Nucleus accumbens (tissue), 56 donors: Measurements from ENCODE around the gene DCHS2.

Source experiments
- DNase-seq, 56 donors: peaks; one replicate each; lab custom pipeline; 2025; lab: John Stamatoyannopoulos, UW

DCHS2 gene

GRCh38 chr4:154407443-154407842 lies 84.2 kb downstream of the DCHS2 start:
- no peak for DNase-seq

- DNase-seq: no peak
These were observed 85.4 kb downstream of the DCHS2 start for GRCh38 chr4:154406018-154406795.

GRCh38 chr4:154399259-154399974 lies 92.2 kb downstream of the DCHS2 start:
- peak in 3 of 56 donors; percentile 4 to 11 (median 7) for DNase-seq

GRCh38 chr4:154390324-154390723 lies 101.3 kb downstream of the DCHS2 start:
- DNase-seq: peak in 12 of 56 donors; percentile 3 to 54 (median 18)

GRCh38 chr4:154389148-154389547 lies 102.5 kb downstream of the DCHS2 start:
- DNase-seq: no peak

- DNase-seq: no peak
These were observed 107.6 kb downstream of the DCHS2 start for GRCh38 chr4:154384012-154384411.

- DNase-seq: no peak
These were observed 115.1 kb downstream of the DCHS2 start for GRCh38 chr4:154376486-154376885.

GRCh38 chr4:154368060-154368459 lies 123.5 kb downstream of the DCHS2 start:
- DNase-seq: no peak

- no peak for DNase-seq
These were observed 123.9 kb downstream of the DCHS2 start for GRCh38 chr4:154367659-154368058.

- no peak for DNase-seq
These were observed 124.6 kb downstream of the DCHS2 start for GRCh38 chr4:154366956-154367355.

GRCh38 chr4:154364066-154364845 lies 127.3 kb downstream of the DCHS2 start:
- DNase-seq: no peak

- DNase-seq: no peak
These were observed 130.1 kb downstream of the DCHS2 start for GRCh38 chr4:154361450-154361849.

GRCh38 chr4:154360491-154360890 lies 131.1 kb downstream of the DCHS2 start:
- DNase-seq: no peak

- DNase-seq: no peak
These were observed 136.7 kb downstream of the DCHS2 start for GRCh38 chr4:154354883-154355282.

GRCh38 chr4:154349829-154350228 lies 141.8 kb downstream of the DCHS2 start:
- DNase-seq: no peak

- no peak for DNase-seq
These were observed 142.9 kb downstream of the DCHS2 start for GRCh38 chr4:154348657-154349056.

- DNase-seq: no peak
These were observed 146.2 kb downstream of the DCHS2 start for GRCh38 chr4:154345359-154345758.

GRCh38 chr4:154344686-154345085 lies 146.9 kb downstream of the DCHS2 start:
- DNase-seq: no peak

- no peak for DNase-seq
These were observed 147.9 kb downstream of the DCHS2 start for GRCh38 chr4:154343651-154344050.

- no peak for DNase-seq
These were observed 150.2 kb downstream of the DCHS2 start for GRCh38 chr4:154341448-154341847.

- DNase-seq: no peak
These were observed 156.0 kb downstream of the DCHS2 start for GRCh38 chr4:154335588-154335987.
